Right cardiac atrium (tissue), 5 donors: ENCODE results near the gene PRKCH. TPM values are rescaled to one million over a fixed set of nuclear protein-coding genes. Genes with fewer than 3 reads are reported as not detected.

Experiments used
- ATAC-seq, 2 donors: fragments of 200-7000 bp; cut with Tn5 transposase; one replicate each; pipeline versions ENCODE4 v1.8.0 to v1.9.1; 2020; ENCODE audit warnings: moderate library complexity in 2 of 2, mild to moderate bottlenecking in 1 of 2
- DNase-seq, 3 donors: peaks; one replicate each; pipeline ENCODE4 v3.0.0-alpha.2; 2020
- H3K27ac ChIP-seq: one replicate; pipeline ENCODE4 v1.5.1; 2013; ENCODE audit warnings: mild to moderate bottlenecking, low read length, control low read depth, moderate library complexity
- H3K27me3 ChIP-seq: one replicate; pipeline ENCODE4 v1.6.1; 2013; ENCODE audit not compliant: control insufficient read depth, insufficient read depth
- H3K4me1 ChIP-seq: one replicate; pipeline ENCODE4 v1.6.1; 2013; ENCODE audit warnings: low read length; ENCODE audit not compliant: control insufficient read depth, insufficient read depth
- H3K4me3 ChIP-seq: one replicate; pipeline ENCODE4 v1.5.1; 2013; ENCODE audit warnings: low read length, control low read depth
- H3K9me3 ChIP-seq: one replicate; pipeline ENCODE4 v1.6.1; 2013; ENCODE audit warnings: low read length; ENCODE audit not compliant: control insufficient read depth
- WGBS: extraction: QIAGEN DNeasy Blood & Tissue Kit; methylation state at CpG from one replicate; pipeline ENCODE4 v1.1.7; 2013; 5-methylcytosine and 5-hydroxymethylcytosine counted together
- intact Hi-C, 4 donors: fragments of 100-400 bp; cut with DNase I; formaldehyde crosslinking; loops; one replicate each; pipeline versions ENCODE4 v1.11.0 to v1.14.0; 2022 to 2023
- polyA plus RNA-seq: library from polyadenylated mRNA; stranded (reverse); fragments of 200-250 nt; gene quantifications from one replicate; pipeline ENCODE4 v1.2.3, GENCODE V29; 2013
- total RNA-seq, 4 donors: library from RNA; stranded (reverse); fragmentation: NEBNext Ultra II Directional; extraction: Animal tissue kit (Norgen Biotek cat#: 25700); gene quantifications; one replicate each; pipeline ENCODE4 v1.2.1, GENCODE V29; 2021
- donor health status: healthy with polysubstance abuse.
- donor health status: DM: no; HTN: yes; CAD: no.
- donor health status: DM: no; HTN: no; CAD: no.
- donor health status: DM: no; HTN: yes; CAD: no; lungs with severe emphysema.
- donor health status: DM: yes; HTN: yes; CAD: no.

Gene PRKCH
- total and polyA plus RNA-seq, 5 donors: 11.9 to 31.3 (median 26.6) TPM

GRCh38 chr14:61325166-61325565, 3.8 kb downstream of the PRKCH start:
- H3K4me3 ChIP-seq: no peak overlapping the region
- DNase-seq: no peak
- 87% methylated on average over 1 of the region's 1 CpG for WGBS
- intact Hi-C loops: loop anchor here in 3 of 4 donors (10.0 kb wide), 2 partner anchors 110 to 130 kb away; no protein-coding TSS in a partner anchor
- no peaks in the 10 kb centered on the region for H3K9me3 ChIP-seq
- peaks cover 3% of the 10 kb centered on the region for H3K4me1 ChIP-seq
- ATAC-seq: no peak
- H3K27me3 ChIP-seq: no peaks in the 10 kb centered on the region
- no peak overlapping the region for H3K27ac ChIP-seq

- intact Hi-C loops: loop anchor here in 3 of 4 donors (10.0 kb wide), 2 partner anchors 109 to 129 kb away; no protein-coding TSS in a partner anchor
- Histone ChIP-seq H3K9me3 (no peaks in the 10 kb centered on the region), H3K4me3 (no peak overlapping the region), H3K4me1 (peaks cover 3% of the 10 kb centered on the region), H3K27me3 (no peaks in the 10 kb centered on the region), H3K27ac (no peak overlapping the region)
- WGBS: 86% methylated on average over 1 of the region's 1 CpG
- no peak for ATAC-seq
- no peak for DNase-seq
Measured at GRCh38 chr14:61326146-61326545, 4.8 kb downstream of the PRKCH start.

GRCh38 chr14:61326847-61327246, 5.5 kb downstream of the PRKCH start:
- intact Hi-C loops: loop anchor here in 3 of 4 donors (10.0 kb wide), 2 partner anchors 108 to 128 kb away; no protein-coding TSS in a partner anchor
- Histone ChIP-seq H3K4me1 (peaks cover 3% of the 10 kb centered on the region), H3K9me3 (no peaks in the 10 kb centered on the region), H3K4me3 (no peak overlapping the region), H3K27me3 (no peaks in the 10 kb centered on the region), H3K27ac (no peak overlapping the region)
- peak; percentile 85 for ATAC-seq
- peak; percentile 88 to 91 (median 89) for DNase-seq
- 32% methylated on average over 4 of the region's 4 CpGs for WGBS

GRCh38 chr14:61328626-61329262, 7.4 kb downstream of the PRKCH start:
- WGBS: 94% methylated on average over 4 of the region's 4 CpGs
- no peak for DNase-seq
- Histone ChIP-seq H3K27ac (peak overlapping the region; percentile 62), H3K4me3 (no peak overlapping the region), H3K9me3 (no peaks in the 10 kb centered on the region), H3K27me3 (no peaks in the 10 kb centered on the region), H3K4me1 (peaks cover 3% of the 10 kb centered on the region)
- intact Hi-C loops: loop anchor here in 3 of 4 donors (10.0 kb wide), 2 partner anchors 106 to 126 kb away; no protein-coding TSS in a partner anchor
- ATAC-seq: peak; percentile 52 to 70

GRCh38 chr14:61329478-61330051, 8.2 kb downstream of the PRKCH start:
- H3K4me3 ChIP-seq: no peak overlapping the region
- ATAC-seq (no peak), DNase-seq (no peak)
- H3K4me1 ChIP-seq: peaks cover 9% of the 10 kb centered on the region
- intact Hi-C loops: loop anchor here in 3 of 4 donors (10.0 kb wide), 2 partner anchors 105 to 125 kb away; no protein-coding TSS in a partner anchor
- H3K27me3 ChIP-seq: no peaks in the 10 kb centered on the region
- no peaks in the 10 kb centered on the region for H3K9me3 ChIP-seq
- 87% methylated on average over 8 of the region's 8 CpGs for WGBS
- peak overlapping the region; percentile 59 for H3K27ac ChIP-seq

- WGBS: 61% methylated on average over 1 of the region's 1 CpG
- H3K27ac ChIP-seq: no peak overlapping the region
- ATAC-seq (no peak), DNase-seq (no peak)
- no peaks in the 10 kb centered on the region for H3K9me3 ChIP-seq
- no peak overlapping the region for H3K4me3 ChIP-seq
- peaks cover 9% of the 10 kb centered on the region for H3K4me1 ChIP-seq
- intact Hi-C loops: no loop called here
- no peaks in the 10 kb centered on the region for H3K27me3 ChIP-seq
Measured at GRCh38 chr14:61330511-61330910, 9.1 kb downstream of the PRKCH start.

- no peak for ATAC-seq
- intact Hi-C loops: no loop called here
- Histone ChIP-seq H3K27ac (no peak overlapping the region), H3K4me1 (peaks cover 9% of the 10 kb centered on the region), H3K27me3 (no peaks in the 10 kb centered on the region), H3K4me3 (no peak overlapping the region), H3K9me3 (no peaks in the 10 kb centered on the region)
- WGBS: 89% methylated on average over 4 of the region's 4 CpGs
- DNase-seq: no peak
Measured at GRCh38 chr14:61331992-61332657, 10.7 kb downstream of the PRKCH start.

- no peak overlapping the region for H3K27ac ChIP-seq
- WGBS: 92% methylated on average over 8 of the region's 8 CpGs
- no peak overlapping the region for H3K4me3 ChIP-seq
- ATAC-seq (no peak), DNase-seq (no peak)
- intact Hi-C loops: no loop called here
- H3K27me3 ChIP-seq: no peaks in the 10 kb centered on the region
- peaks cover 9% of the 10 kb centered on the region for H3K4me1 ChIP-seq
- H3K9me3 ChIP-seq: no peaks in the 10 kb centered on the region
Measured at GRCh38 chr14:61332658-61333029, 11.3 kb downstream of the PRKCH start.

GRCh38 chr14:61333087-61333486, 11.7 kb downstream of the PRKCH start:
- Histone ChIP-seq H3K27me3 (no peaks in the 10 kb centered on the region), H3K27ac (no peak overlapping the region), H3K4me3 (no peak overlapping the region), H3K4me1 (peaks cover 9% of the 10 kb centered on the region), H3K9me3 (no peaks in the 10 kb centered on the region)
- intact Hi-C loops: no loop called here
- no peak for DNase-seq
- no peak for ATAC-seq
- WGBS: 93% methylated on average over 1 of the region's 1 CpG

- 72% methylated on average over 11 of the region's 11 CpGs for WGBS
- H3K4me3 ChIP-seq: no peak overlapping the region
- ATAC-seq (no peak), DNase-seq (no peak)
- intact Hi-C loops: no loop called here
- H3K27ac ChIP-seq: peak overlapping the region; percentile 12
- no peaks in the 10 kb centered on the region for H3K9me3 ChIP-seq
- H3K27me3 ChIP-seq: no peaks in the 10 kb centered on the region
- H3K4me1 ChIP-seq: peaks cover 9% of the 10 kb centered on the region
Measured at GRCh38 chr14:61334197-61334701, 12.9 kb downstream of the PRKCH start.

- ATAC-seq: peak in 1 of 2 donors; percentile 22
- Histone ChIP-seq H3K9me3 (no peaks in the 10 kb centered on the region), H3K27me3 (no peaks in the 10 kb centered on the region), H3K4me3 (no peak overlapping the region), H3K27ac (no peak overlapping the region), H3K4me1 (peaks cover 6% of the 10 kb centered on the region)
- 66% methylated on average over 3 of the region's 3 CpGs for WGBS
- no peak for DNase-seq
- intact Hi-C loops: no loop called here
Measured at GRCh38 chr14:61335049-61335448, 13.7 kb downstream of the PRKCH start.
